IMR-90 (cell line): ENCODE data around the gene LMAN2L.

Source experiments
- BHLHE40 ChIP-seq: fragments of 150-350 bp; IDR thresholded peaks from 2 replicates; pipeline ENCODE4 v1.6.1; 2016; ENCODE audit warnings: mild to moderate bottlenecking, low read depth, low read length
- CEBPB ChIP-seq: IDR thresholded peaks from 2 replicates; pipeline ENCODE4 v1.6.1; 2012; ENCODE audit warnings: low read depth, low read length, improper control_type of control experiment
- FOS ChIP-seq: fragments of 150-350 bp; IDR thresholded peaks from 2 replicates; pipeline ENCODE4 v1.6.1; 2016; ENCODE audit warnings: low read depth, low read length
- MAFK ChIP-seq: IDR thresholded peaks from 2 replicates; pipeline ENCODE4 v1.6.1; 2012; ENCODE audit warnings: low read depth, low read length, improper control_type of control experiment
- MAZ ChIP-seq: IDR thresholded peaks from 2 replicates; pipeline ENCODE4 v1.6.1; 2012; ENCODE audit warnings: low read depth, mild to moderate bottlenecking, low read length, improper control_type of control experiment, moderate library complexity, borderline replicate concordance
- MXI1 ChIP-seq: IDR thresholded peaks from 2 replicates; pipeline ENCODE4 v1.6.1; 2012; ENCODE audit warnings: low read depth, mild to moderate bottlenecking, low read length, moderate library complexity, borderline replicate concordance
- NFE2L2 ChIP-seq: fragments of 150-350 bp; IDR thresholded peaks from 2 replicates; pipeline ENCODE4 v1.6.1; 2016; ENCODE audit warnings: low read depth, mild to moderate bottlenecking, low read length
- POLR2A ChIP-seq: IDR thresholded peaks from 2 replicates; pipeline ENCODE4 v1.6.1; 2012; ENCODE audit warnings: mild to moderate bottlenecking, low read depth, low read length
- RAD21 ChIP-seq: IDR thresholded peaks from 2 replicates; pipeline ENCODE4 v1.6.1; 2012; ENCODE audit warnings: low read length, improper control_type of control experiment
- RFX5 ChIP-seq: IDR thresholded peaks from 2 replicates; pipeline ENCODE4 v1.8.0; 2012; ENCODE audit warnings: low read depth, mild to moderate bottlenecking, low read length, moderate library complexity
- TF ChIP-seq, protein P1 (sequence below): conservative IDR thresholded peaks from 2 replicates; pipeline ENCODE4 v1.5.1; 2012; ENCODE audit warnings: mild to moderate bottlenecking, low read depth, low read length, improper control_type of control experiment
- TF ChIP-seq, protein P2 (sequence below): fragments of 150-350 bp; IDR thresholded peaks from 2 replicates; pipeline ENCODE4 v1.6.1; 2017; ENCODE audit warnings: mild to moderate bottlenecking, antibody characterized with exemption, low read length, low read depth

DNA sequence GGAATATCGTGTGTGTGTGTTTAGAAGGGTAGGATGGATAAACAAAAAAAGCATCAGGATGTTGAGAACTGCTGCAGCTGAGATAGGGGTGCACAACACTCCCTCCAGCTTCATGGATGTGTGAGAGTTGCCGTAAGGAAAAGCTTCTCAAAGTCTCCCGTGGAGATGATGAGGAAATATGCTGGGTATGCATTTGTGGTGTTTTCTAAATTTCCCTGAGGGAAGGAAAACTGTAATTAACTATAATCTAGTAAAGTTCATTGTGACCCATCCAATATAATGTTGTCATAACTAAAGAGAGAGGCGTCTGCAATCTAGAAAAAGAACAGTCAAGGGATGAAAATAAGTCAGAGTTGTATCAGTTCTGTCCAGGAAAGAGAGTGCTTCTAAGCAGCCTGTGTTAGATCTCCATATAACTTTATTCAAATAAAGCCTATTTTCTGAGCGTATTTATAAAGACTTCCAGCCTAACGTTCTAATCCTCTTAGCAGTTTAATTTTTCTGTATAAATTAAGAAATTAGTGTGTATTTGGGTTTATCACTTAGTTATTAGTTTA is 7.3 kb upstream of the LMAN2L start:
- no peak for TF ChIP-seq POLR2A
- TF ChIP-seq, protein P1, sequence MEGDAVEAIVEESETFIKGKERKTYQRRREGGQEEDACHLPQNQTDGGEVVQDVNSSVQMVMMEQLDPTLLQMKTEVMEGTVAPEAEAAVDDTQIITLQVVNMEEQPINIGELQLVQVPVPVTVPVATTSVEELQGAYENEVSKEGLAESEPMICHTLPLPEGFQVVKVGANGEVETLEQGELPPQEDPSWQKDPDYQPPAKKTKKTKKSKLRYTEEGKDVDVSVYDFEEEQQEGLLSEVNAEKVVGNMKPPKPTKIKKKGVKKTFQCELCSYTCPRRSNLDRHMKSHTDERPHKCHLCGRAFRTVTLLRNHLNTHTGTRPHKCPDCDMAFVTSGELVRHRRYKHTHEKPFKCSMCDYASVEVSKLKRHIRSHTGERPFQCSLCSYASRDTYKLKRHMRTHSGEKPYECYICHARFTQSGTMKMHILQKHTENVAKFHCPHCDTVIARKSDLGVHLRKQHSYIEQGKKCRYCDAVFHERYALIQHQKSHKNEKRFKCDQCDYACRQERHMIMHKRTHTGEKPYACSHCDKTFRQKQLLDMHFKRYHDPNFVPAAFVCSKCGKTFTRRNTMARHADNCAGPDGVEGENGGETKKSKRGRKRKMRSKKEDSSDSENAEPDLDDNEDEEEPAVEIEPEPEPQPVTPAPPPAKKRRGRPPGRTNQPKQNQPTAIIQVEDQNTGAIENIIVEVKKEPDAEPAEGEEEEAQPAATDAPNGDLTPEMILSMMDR, result no peak
- no peak; the same call in 1 of the 2 replicates for TF ChIP-seq MAFK
- TF ChIP-seq, protein P2, sequence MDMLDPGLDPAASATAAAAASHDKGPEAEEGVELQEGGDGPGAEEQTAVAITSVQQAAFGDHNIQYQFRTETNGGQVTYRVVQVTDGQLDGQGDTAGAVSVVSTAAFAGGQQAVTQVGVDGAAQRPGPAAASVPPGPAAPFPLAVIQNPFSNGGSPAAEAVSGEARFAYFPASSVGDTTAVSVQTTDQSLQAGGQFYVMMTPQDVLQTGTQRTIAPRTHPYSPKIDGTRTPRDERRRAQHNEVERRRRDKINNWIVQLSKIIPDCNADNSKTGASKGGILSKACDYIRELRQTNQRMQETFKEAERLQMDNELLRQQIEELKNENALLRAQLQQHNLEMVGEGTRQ, result no peak
- no peak for TF ChIP-seq RAD21
- no peak for TF ChIP-seq BHLHE40
- TF ChIP-seq FOS, result no peak
- TF ChIP-seq NFE2L2, result no peak
- no peak for TF ChIP-seq RFX5
- TF ChIP-seq MAZ, result no peak
- TF ChIP-seq CEBPB, result no peak
- TF ChIP-seq MXI1, result no peak
